ENCODE data around the gene TMEM258.

The TMEM258 gene

DNA sequence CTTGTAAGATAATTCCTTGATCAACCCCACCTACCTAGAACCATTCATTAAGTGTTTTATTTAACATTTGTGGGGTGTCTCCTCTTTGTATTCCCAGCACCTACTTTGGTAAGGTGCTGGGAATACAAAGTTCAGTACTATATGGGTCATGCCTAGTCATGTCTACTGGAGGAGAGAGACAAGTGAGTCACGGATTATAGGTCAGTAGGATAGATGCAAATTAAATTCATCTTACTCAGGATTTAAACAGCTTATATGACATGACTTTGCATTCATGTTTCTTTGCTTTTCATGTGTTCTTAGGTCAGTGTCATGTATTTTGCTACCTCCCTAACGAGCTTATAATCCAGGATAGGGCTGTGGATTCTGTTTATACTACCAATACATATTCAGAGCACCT, 27.8 kb upstream of the TMEM258 start:
- no peak for DNase-seq (ENCODE audit: low read depth)
- H3K4me3 ChIP-seq (replicated peaks; ENCODE audit: low read depth, low read length) = no peak overlapping the region
- TF ChIP-seq, protein P1, sequence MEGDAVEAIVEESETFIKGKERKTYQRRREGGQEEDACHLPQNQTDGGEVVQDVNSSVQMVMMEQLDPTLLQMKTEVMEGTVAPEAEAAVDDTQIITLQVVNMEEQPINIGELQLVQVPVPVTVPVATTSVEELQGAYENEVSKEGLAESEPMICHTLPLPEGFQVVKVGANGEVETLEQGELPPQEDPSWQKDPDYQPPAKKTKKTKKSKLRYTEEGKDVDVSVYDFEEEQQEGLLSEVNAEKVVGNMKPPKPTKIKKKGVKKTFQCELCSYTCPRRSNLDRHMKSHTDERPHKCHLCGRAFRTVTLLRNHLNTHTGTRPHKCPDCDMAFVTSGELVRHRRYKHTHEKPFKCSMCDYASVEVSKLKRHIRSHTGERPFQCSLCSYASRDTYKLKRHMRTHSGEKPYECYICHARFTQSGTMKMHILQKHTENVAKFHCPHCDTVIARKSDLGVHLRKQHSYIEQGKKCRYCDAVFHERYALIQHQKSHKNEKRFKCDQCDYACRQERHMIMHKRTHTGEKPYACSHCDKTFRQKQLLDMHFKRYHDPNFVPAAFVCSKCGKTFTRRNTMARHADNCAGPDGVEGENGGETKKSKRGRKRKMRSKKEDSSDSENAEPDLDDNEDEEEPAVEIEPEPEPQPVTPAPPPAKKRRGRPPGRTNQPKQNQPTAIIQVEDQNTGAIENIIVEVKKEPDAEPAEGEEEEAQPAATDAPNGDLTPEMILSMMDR (IDR thresholded peaks at IDR 0.05; ENCODE audit: low read length, missing control alignments) = no peak

DNA sequence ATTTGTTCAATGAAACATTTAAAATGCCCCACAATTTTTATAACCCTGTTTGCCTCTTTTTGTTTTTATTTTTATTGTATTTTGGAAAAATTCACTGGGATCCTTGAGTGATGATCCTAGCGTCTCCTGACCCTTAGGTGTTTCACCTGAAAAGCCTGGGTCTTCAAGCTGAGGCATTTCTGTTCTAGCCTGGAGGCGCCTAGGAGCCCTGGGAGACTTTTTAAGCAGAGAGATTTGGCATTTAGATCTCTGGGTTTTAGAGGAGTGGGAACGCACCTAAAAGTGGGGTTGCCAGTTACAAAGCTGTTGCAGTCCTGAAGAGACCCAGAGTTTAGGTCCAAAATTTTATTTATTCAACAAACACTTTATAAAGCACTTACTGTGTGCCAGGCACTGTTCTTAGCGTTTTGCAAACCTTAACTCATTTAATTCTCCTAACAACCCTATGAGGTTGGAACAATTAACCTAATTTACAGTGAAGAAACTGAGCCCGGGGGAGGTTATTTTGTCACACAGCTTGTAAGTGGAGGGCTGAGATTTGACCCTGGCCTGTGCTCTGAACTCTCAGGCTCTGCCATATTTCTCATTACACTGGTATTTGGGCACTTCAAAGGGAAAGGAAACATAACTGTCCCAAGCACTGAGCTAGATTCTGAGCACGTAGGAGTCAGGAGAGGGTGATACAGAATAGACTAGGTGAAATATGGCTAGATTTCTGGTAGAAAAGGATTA, 25.2 kb upstream of the TMEM258 start:
- TF ChIP-seq, protein P1 (IDR thresholded peaks at IDR 0.05; ENCODE audit: low read length, missing control alignments) = no peak
- H3K4me3 ChIP-seq (replicated peaks; ENCODE audit: low read depth, low read length) = peak overlapping the region; percentile 83
- no peak for DNase-seq (ENCODE audit: low read depth)

DNA sequence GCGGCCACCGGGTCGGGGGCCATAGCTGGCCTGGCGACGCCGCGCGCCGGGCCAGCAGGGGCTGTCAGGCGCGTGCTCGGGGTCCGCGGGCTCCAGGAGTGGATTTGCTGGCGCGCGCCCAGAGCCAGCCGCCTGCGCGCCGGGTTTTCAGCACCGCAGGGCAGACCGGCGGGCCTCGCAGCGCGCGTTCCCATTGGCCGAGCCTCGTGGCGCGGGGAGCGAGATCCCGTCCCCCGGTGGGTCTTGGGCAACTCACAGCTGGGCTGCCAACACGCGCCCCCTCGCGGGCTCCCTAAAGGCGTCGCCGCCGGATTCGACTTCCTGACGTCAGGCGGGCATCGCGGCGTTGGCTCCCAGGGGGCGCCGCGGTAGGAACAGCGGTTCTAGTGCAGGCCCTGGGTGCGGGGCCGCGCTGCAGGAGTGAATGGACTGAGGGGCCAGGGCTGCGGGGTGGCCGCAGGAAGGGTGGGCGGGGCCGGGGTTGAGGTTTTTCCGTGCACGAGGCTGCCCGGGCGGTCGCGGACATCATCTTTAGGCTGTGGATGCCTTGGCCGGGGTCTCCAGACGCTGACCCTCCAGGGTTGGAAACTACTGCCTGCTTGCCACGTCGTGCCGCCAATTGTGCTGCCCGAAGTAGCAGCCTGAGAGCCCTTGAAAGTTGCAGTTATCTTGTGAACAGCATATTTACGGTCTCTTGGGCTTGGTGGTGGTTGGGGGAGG, 24.5 kb upstream of the TMEM258 start, which contains the start of gene FADS1:
Gene FADS1, minus strand, starts transcription at position 268 of the 720 bp plus-strand sequence. Its CDS starts 74 bp downstream, at position 194.
- TF ChIP-seq, protein P1 (IDR thresholded peaks at IDR 0.05; ENCODE audit: low read length, missing control alignments) = peak; percentile 39
- H3K4me3 ChIP-seq (replicated peaks; ENCODE audit: low read depth, low read length) = peak within 1 kb of the TSS; percentile 83
- DNase-seq (ENCODE audit: low read depth) = peak; percentile 97

DNA sequence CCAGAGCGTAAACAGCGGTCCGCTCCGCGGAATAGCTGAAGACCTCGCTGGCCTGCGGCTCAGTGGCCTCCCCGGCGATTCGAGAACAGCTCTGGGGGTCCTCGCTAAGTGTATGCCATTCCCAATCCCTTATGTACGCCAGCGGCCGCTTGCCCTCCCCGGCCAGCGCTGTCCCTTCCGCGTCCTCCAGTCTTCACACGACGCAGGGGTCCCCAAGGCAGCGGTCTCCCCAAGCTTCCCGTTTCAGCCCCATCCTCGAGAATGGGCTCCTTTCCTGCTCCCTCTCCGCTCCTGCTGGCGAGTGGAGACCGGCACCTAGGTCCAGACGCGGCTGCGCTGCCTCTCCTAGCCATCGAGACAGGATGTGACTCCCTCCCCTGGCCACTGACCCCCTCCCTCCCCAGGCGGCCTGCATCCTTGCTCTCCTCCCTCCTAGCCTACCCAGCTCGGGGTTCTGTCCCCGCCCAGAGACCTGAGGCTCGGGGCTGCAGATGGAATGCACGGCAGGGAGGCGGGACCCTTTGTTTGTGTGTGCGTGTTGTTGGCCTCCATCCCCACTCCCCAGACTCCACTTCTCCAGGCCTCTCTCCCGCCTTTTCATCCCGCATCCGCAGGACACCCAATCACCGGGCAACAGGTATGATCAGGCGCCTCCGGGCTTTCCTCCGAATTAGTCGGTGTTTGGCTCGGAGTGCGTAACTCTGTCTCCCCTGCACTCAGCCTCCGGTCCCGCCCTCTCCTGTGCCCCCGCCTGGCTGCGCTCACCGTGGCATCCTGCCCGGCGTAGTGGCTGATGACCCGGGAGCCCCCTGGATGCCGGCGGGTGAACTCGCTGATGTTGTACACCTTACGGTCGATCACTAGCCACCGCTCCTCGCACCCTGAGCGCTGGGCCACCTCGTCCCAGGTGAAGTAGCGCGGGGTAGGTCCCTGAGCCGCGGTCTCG, 23.7 kb upstream of the TMEM258 start:
- TF ChIP-seq, protein P1 (IDR thresholded peaks at IDR 0.05; ENCODE audit: low read length, missing control alignments) = no peak
- peak overlapping the region; percentile 83 for H3K4me3 ChIP-seq (replicated peaks; ENCODE audit: low read depth, low read length)
- DNase-seq (ENCODE audit: low read depth) = peak; percentile 79

DNA sequence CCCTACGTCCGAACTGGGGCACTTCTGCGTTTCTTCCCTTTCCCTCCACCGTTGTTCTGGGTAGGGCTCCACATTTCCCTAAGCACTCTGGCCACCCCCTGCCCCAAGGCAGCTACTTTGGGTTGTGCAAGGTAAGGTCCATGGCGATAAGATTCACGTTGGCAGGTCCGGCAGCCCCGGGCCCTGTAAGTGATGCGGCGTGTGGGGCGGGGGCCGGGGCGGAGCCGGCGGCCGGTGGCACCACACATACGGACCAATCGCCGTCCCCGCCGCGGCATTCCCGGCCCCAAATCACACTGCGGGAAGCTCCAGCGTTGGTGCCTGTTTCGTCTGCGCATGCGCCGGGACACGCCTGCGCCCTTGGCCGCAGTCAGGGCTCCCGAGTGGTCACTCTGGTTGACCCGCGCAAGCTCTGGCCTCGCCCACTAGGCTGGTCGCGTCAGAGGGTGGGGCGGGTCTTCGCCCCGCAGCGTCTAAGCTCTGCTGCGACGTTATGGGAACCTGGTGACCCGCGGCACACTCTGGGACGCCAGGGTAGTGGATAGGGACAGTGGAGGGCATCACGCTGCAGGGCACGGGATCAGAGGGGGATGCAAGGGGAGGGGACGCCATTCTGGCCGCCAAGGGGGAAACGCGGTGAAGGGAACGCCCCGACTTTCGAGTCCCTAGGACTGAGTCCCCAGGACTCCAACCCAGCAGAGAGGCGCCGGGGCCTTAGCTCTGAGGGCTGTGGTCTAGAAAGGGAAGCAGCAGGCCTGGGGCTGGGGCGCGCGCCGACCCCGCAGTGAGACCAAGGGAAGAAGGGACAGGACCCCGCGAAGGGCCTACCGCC, 22.8 kb upstream of the TMEM258 start:
- TF ChIP-seq, protein P1 (IDR thresholded peaks at IDR 0.05; ENCODE audit: low read length, missing control alignments) = no peak
- H3K4me3 ChIP-seq (replicated peaks; ENCODE audit: low read depth, low read length) = peak overlapping the region; percentile 83
- DNase-seq (ENCODE audit: low read depth) = peak; percentile 97
